Neural cell (in vitro differentiated cells): ENCODE results near the gene CDH4. TPM values are rescaled to one million over a fixed set of nuclear protein-coding genes. Genes with fewer than 3 reads are reported as not detected.

Experiments
- H2AFZ ChIP-seq: fragments of 200-600, 300-800 bp; sonication (generic), shearing (Covaris generic); 2 replicates; pipeline ENCODE4 v1.6.0; 2014; ENCODE audit warnings: low read depth, mild to moderate bottlenecking, antibody characterized with exemption, low read length, moderate library complexity
- H3F3A ChIP-seq: fragments of 200-600 bp; shearing (Covaris generic); 2 replicates; pipeline ENCODE4 v1.6.1; 2016; ENCODE audit warnings: mild to moderate bottlenecking, moderate library complexity, mixed read lengths, antibody characterized with exemption, low read length; ENCODE audit not compliant: insufficient read depth, poor library complexity, severe bottlenecking
- H3K27ac ChIP-seq: fragments of 200-600, 300-800 bp; sonication (generic), shearing (Covaris generic); 2 replicates; pipeline ENCODE4 v1.5.1; 2014; ENCODE audit warnings: mild to moderate bottlenecking, low read length, moderate library complexity
- H3K27me3 ChIP-seq: fragments of 300-800, 200-600 bp; sonication (generic), shearing (Covaris generic); 2 replicates; pipeline ENCODE4 v1.6.0; 2014; ENCODE audit warnings: mild to moderate bottlenecking, low read depth, low read length, moderate library complexity; ENCODE audit not compliant: insufficient read depth
- H3K36me3 ChIP-seq: fragments of 300-800, 200-600 bp; sonication (generic), shearing (Covaris generic); 2 replicates; pipeline ENCODE4 v1.5.1; 2014; ENCODE audit warnings: mild to moderate bottlenecking, antibody characterized with exemption, low read length, moderate library complexity; ENCODE audit not compliant: insufficient read depth
- H3K4me2 ChIP-seq: fragments of 300-800, 200-600 bp; sonication (generic), shearing (Covaris generic); 2 replicates; pipeline ENCODE4 v1.6.0; 2014; ENCODE audit warnings: mild to moderate bottlenecking, low read length
- H3K4me3 ChIP-seq: fragments of 300-800, 200-600 bp; sonication (generic), shearing (Covaris generic); 2 replicates; pipeline ENCODE4 v1.5.1; 2014; ENCODE audit warnings: mild to moderate bottlenecking, low read length, moderate library complexity
- H3K79me2 ChIP-seq: fragments of 200-600 bp; shearing (Covaris generic); replicated peaks from 2 replicates; pipeline ENCODE4 v1.6.0; 2014; ENCODE audit warnings: mild to moderate bottlenecking, low read length, moderate library complexity; ENCODE audit not compliant: insufficient read depth
- H3K9ac ChIP-seq: fragments of 300-800, 200-600 bp; sonication (generic), shearing (Covaris generic); 2 replicates; pipeline ENCODE4 v1.6.1; 2016; ENCODE audit warnings: mild to moderate bottlenecking, low read length, mixed read lengths
- H3K9me2 ChIP-seq: fragments of 200-600 bp; shearing (Covaris generic); 2 replicates; pipeline ENCODE4 v1.6.1; 2016; ENCODE audit warnings: mild to moderate bottlenecking, low read length, mixed read lengths; ENCODE audit not compliant: insufficient read depth
- H3K9me3 ChIP-seq: fragments of 200-600, 300-800 bp; sonication (generic), shearing (Covaris generic); 2 replicates; pipeline ENCODE4 v1.6.1; 2016; ENCODE audit warnings: mild to moderate bottlenecking, mixed run types, low read length, moderate library complexity, mixed read lengths
- H4K20me1 ChIP-seq: fragments of 200-600 bp; shearing (Covaris generic); 2 replicates; pipeline ENCODE4 v1.6.1; 2016; ENCODE audit warnings: mild to moderate bottlenecking, mixed run types; ENCODE audit not compliant: insufficient read depth
- CTCF ChIP-seq: fragments of 450-650 bp; IDR thresholded peaks from 2 replicates; pipeline ENCODE4 v1.5.1; 2014; ENCODE audit warnings: antibody characterized with exemption, mild to moderate bottlenecking, moderate library complexity; ENCODE audit not compliant: poor library complexity, severe bottlenecking
- EP300 ChIP-seq: fragments of 450-650 bp; conservative IDR thresholded peaks from 2 replicates; pipeline ENCODE4 v1.6.1; 2014; ENCODE audit warnings: antibody characterized with exemption, mild to moderate bottlenecking, moderate library complexity; ENCODE audit not compliant: poor library complexity, severe bottlenecking
- EZH2 ChIP-seq: fragments of 200-600, 300-800 bp; shearing (Covaris generic), sonication (generic); IDR thresholded peaks from 2 replicates; pipeline ENCODE4 v1.6.1; 2014; ENCODE audit warnings: antibody characterized with exemption, low read length, borderline replicate concordance, mild to moderate bottlenecking; ENCODE audit not compliant: insufficient read depth, poor library complexity, severe bottlenecking
- MXI1 ChIP-seq: fragments of 450-650 bp; conservative IDR thresholded peaks from 2 replicates; pipeline ENCODE4 v1.6.1; 2014; ENCODE audit warnings: antibody characterized with exemption, mild to moderate bottlenecking; ENCODE audit not compliant: poor library complexity, severe bottlenecking
- POLR2AphosphoS5 ChIP-seq: IDR thresholded peaks from 2 replicates; pipeline ENCODE4 v1.6.1; 2012
- RAD21 ChIP-seq: fragments of 450-650 bp; conservative IDR thresholded peaks from 2 replicates; pipeline ENCODE4 v1.6.1; 2014; ENCODE audit warnings: antibody characterized with exemption, mild to moderate bottlenecking, moderate library complexity
- REST ChIP-seq: IDR thresholded peaks from 2 replicates; pipeline ENCODE4 v1.6.1; 2012; ENCODE audit warnings: borderline replicate concordance
- SMC3 ChIP-seq: fragments of 450-650 bp; conservative IDR thresholded peaks from 2 replicates; pipeline ENCODE4 v1.6.1; 2014; ENCODE audit warnings: antibody characterized with exemption, mild to moderate bottlenecking, moderate library complexity; ENCODE audit not compliant: poor library complexity
- TAF1 ChIP-seq: IDR thresholded peaks from 2 replicates; pipeline ENCODE4 v1.6.1; 2012; ENCODE audit warnings: low read depth
- polyA plus RNA-seq: library from polyadenylated mRNA; depleted of rRNA; stranded (reverse); fragments of >200 nt; gene quantifications from 2 replicates; pipeline ENCODE4 v1.2.3, GENCODE V29; 2014

CDH4 gene
- polyA plus RNA-seq, 1 donor from 2014 or later: 24.6 TPM

DNA sequence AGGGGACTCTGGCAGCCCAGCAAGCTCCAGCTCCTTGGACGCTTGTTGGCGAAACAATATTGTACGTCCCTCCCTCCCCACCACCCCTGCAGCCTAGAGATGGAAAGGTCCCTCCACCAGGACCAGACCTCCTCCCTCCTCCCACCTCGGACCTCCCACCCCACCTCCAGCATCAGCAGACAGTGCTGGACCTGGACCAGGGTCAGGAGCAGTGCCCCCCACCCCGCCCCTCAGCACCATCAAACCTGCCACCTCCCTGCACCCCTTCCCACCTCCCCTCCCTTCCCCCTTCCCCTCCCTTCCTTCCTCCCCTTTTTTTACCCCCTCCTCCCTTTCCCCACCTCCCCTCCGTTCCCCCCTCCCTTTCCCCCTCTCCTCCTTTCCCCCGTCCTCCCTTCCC lies 715.2 kb downstream of the CDH4 start:
- H3K79me2 ChIP-seq: no peaks in the 10 kb centered on the region
- no peaks in the 10 kb centered on the region for H4K20me1 ChIP-seq
- no peaks in the 10 kb centered on the region for H3K9me3 ChIP-seq
- H3K4me2 ChIP-seq: no peak overlapping the region
- peaks cover 2% of the 10 kb centered on the region for H3K36me3 ChIP-seq
- H3K9me2 ChIP-seq: no peaks in the 10 kb centered on the region
- no peak overlapping the region for H3K9ac ChIP-seq
- TF ChIP-seq RAD21: no peak
- no peak for TF ChIP-seq CTCF
- no peak for TF ChIP-seq REST
- no peak for TF ChIP-seq EP300
- TF ChIP-seq EZH2: no peak
- no peak for TF ChIP-seq MXI1
- no peak for TF ChIP-seq SMC3
- no peak for TF ChIP-seq TAF1
- no peak for TF ChIP-seq POLR2AphosphoS5
- no peaks in the 10 kb centered on the region for H3K27me3 ChIP-seq
- no peak overlapping the region for H3K4me3 ChIP-seq
- H2AFZ ChIP-seq: no peak overlapping the region
- H3F3A ChIP-seq: no peaks in the 10 kb centered on the region
- no peak overlapping the region for H3K27ac ChIP-seq

- Histone ChIP-seq H3K9me2 (no peaks in the 10 kb centered on the region), H3F3A (no peaks in the 10 kb centered on the region), H3K27ac (no peak overlapping the region), H3K79me2 (no peaks in the 10 kb centered on the region), H3K36me3 (peaks cover 8% of the 10 kb centered on the region), H2AFZ (no peak overlapping the region), H3K4me2 (no peak overlapping the region), H3K27me3 (no peaks in the 10 kb centered on the region), H3K4me3 (no peak overlapping the region), H3K9ac (no peak overlapping the region), H3K9me3 (no peaks in the 10 kb centered on the region), H4K20me1 (no peaks in the 10 kb centered on the region)
- TF ChIP-seq REST: no peak
- TF ChIP-seq CTCF: no peak
- TF ChIP-seq MXI1: no peak
- TF ChIP-seq RAD21: no peak
- no peak for TF ChIP-seq POLR2AphosphoS5
- TF ChIP-seq EP300: no peak
- TF ChIP-seq TAF1: no peak
- TF ChIP-seq SMC3: no peak
- no peak for TF ChIP-seq EZH2
Measured at GRCh38 chr20:61968036-61968810, 716.2 kb downstream of the CDH4 start.
